ENCODE data around the gene PEMT.
A peak's percentile ranks its signal among the peaks of the same experiment; 100 is the strongest.
"Not testable (repeated sequence)": the region's sequence is repeated elsewhere in the genome, so short reads cannot be mapped to it uniquely, and the experiment has no call there.

Gene PEMT

GRCh38 chr17:17476865-17477467 is 114.5 kb downstream of the PEMT start, which contains the start of gene MED9:
Gene MED9, plus strand, starts transcription at chr17:17477000. Its CDS starts 42 bp downstream, at chr17:17477042.
- peak; percentile 94 for DNase-seq

- no peak for DNase-seq
Observed at GRCh38 chr17:17474341-17474740, 117.2 kb downstream of the PEMT start.

- no peak for DNase-seq
Observed at GRCh38 chr17:17472333-17472920, 119.1 kb downstream of the PEMT start.

GRCh38 chr17:17469996-17470395 is 121.5 kb downstream of the PEMT start:
- DNase-seq = no peak

GRCh38 chr17:17469358-17469757 is 122.2 kb downstream of the PEMT start:
- DNase-seq = no peak

GRCh38 chr17:17468217-17469010 is 123.1 kb downstream of the PEMT start:
- no peak for DNase-seq

GRCh38 chr17:17467720-17468119 is 123.8 kb downstream of the PEMT start:
- DNase-seq = no peak

GRCh38 chr17:17467016-17467415 is 124.5 kb downstream of the PEMT start:
- no peak for DNase-seq

GRCh38 chr17:17466511-17466910 is 125.0 kb downstream of the PEMT start:
- DNase-seq = no peak

GRCh38 chr17:17465878-17466277 is 125.6 kb downstream of the PEMT start:
- not testable (repeated sequence) for DNase-seq

GRCh38 chr17:17463821-17464220 is 127.7 kb downstream of the PEMT start:
- DNase-seq = no peak

- DNase-seq = no peak
Observed at GRCh38 chr17:17462048-17462824, 129.3 kb downstream of the PEMT start.

GRCh38 chr17:17460038-17460437 is 131.5 kb downstream of the PEMT start:
- no peak for DNase-seq

- DNase-seq = no peak
Observed at GRCh38 chr17:17457680-17458079, 133.8 kb downstream of the PEMT start.

- DNase-seq = no peak
Observed at GRCh38 chr17:17456251-17456650, 135.3 kb downstream of the PEMT start.

Measured in NCI-H748 treated with DMSO at 0.1 percent for 48 hours (cell line).